Neural cell (in vitro differentiated cells): ENCODE data around the gene ACAD9. TPM values are rescaled to one million over a fixed set of nuclear protein-coding genes. Genes with fewer than 3 reads are reported as not detected.
A peak's percentile ranks its signal among the peaks of the same experiment; 100 is the strongest.

Experiments used
- H2AFZ ChIP-seq: fragments of 200-600, 300-800 bp; sonication (generic), shearing (Covaris generic); 2 replicates; pipeline ENCODE4 v1.6.0; 2014; ENCODE audit warnings: low read depth, mild to moderate bottlenecking, antibody characterized with exemption, low read length, moderate library complexity
- H3F3A ChIP-seq: fragments of 200-600 bp; shearing (Covaris generic); 2 replicates; pipeline ENCODE4 v1.6.1; 2016; ENCODE audit warnings: mild to moderate bottlenecking, moderate library complexity, mixed read lengths, antibody characterized with exemption, low read length; ENCODE audit not compliant: insufficient read depth, poor library complexity, severe bottlenecking
- H3K27ac ChIP-seq: fragments of 200-600, 300-800 bp; sonication (generic), shearing (Covaris generic); 2 replicates; pipeline ENCODE4 v1.5.1; 2014; ENCODE audit warnings: mild to moderate bottlenecking, low read length, moderate library complexity
- H3K27me3 ChIP-seq: fragments of 300-800, 200-600 bp; sonication (generic), shearing (Covaris generic); 2 replicates; pipeline ENCODE4 v1.6.0; 2014; ENCODE audit warnings: mild to moderate bottlenecking, low read depth, low read length, moderate library complexity; ENCODE audit not compliant: insufficient read depth
- H3K36me3 ChIP-seq: fragments of 300-800, 200-600 bp; sonication (generic), shearing (Covaris generic); 2 replicates; pipeline ENCODE4 v1.5.1; 2014; ENCODE audit warnings: mild to moderate bottlenecking, antibody characterized with exemption, low read length, moderate library complexity; ENCODE audit not compliant: insufficient read depth
- H3K4me2 ChIP-seq: fragments of 300-800, 200-600 bp; sonication (generic), shearing (Covaris generic); 2 replicates; pipeline ENCODE4 v1.6.0; 2014; ENCODE audit warnings: mild to moderate bottlenecking, low read length
- H3K4me3 ChIP-seq: fragments of 300-800, 200-600 bp; sonication (generic), shearing (Covaris generic); 2 replicates; pipeline ENCODE4 v1.5.1; 2014; ENCODE audit warnings: mild to moderate bottlenecking, low read length, moderate library complexity
- H3K79me2 ChIP-seq: fragments of 200-600 bp; shearing (Covaris generic); replicated peaks from 2 replicates; pipeline ENCODE4 v1.6.0; 2014; ENCODE audit warnings: mild to moderate bottlenecking, low read length, moderate library complexity; ENCODE audit not compliant: insufficient read depth
- H3K9ac ChIP-seq: fragments of 300-800, 200-600 bp; sonication (generic), shearing (Covaris generic); 2 replicates; pipeline ENCODE4 v1.6.1; 2016; ENCODE audit warnings: mild to moderate bottlenecking, low read length, mixed read lengths
- H3K9me2 ChIP-seq: fragments of 200-600 bp; shearing (Covaris generic); 2 replicates; pipeline ENCODE4 v1.6.1; 2016; ENCODE audit warnings: mild to moderate bottlenecking, low read length, mixed read lengths; ENCODE audit not compliant: insufficient read depth
- H3K9me3 ChIP-seq: fragments of 200-600, 300-800 bp; sonication (generic), shearing (Covaris generic); 2 replicates; pipeline ENCODE4 v1.6.1; 2016; ENCODE audit warnings: mild to moderate bottlenecking, mixed run types, low read length, moderate library complexity, mixed read lengths
- H4K20me1 ChIP-seq: fragments of 200-600 bp; shearing (Covaris generic); 2 replicates; pipeline ENCODE4 v1.6.1; 2016; ENCODE audit warnings: mild to moderate bottlenecking, mixed run types; ENCODE audit not compliant: insufficient read depth
- EP300 ChIP-seq: fragments of 450-650 bp; conservative IDR thresholded peaks from 2 replicates; pipeline ENCODE4 v1.6.1; 2014; ENCODE audit warnings: antibody characterized with exemption, mild to moderate bottlenecking, moderate library complexity; ENCODE audit not compliant: poor library complexity, severe bottlenecking
- EZH2 ChIP-seq: fragments of 200-600, 300-800 bp; shearing (Covaris generic), sonication (generic); IDR thresholded peaks from 2 replicates; pipeline ENCODE4 v1.6.1; 2014; ENCODE audit warnings: antibody characterized with exemption, low read length, borderline replicate concordance, mild to moderate bottlenecking; ENCODE audit not compliant: insufficient read depth, poor library complexity, severe bottlenecking
- MXI1 ChIP-seq: fragments of 450-650 bp; conservative IDR thresholded peaks from 2 replicates; pipeline ENCODE4 v1.6.1; 2014; ENCODE audit warnings: antibody characterized with exemption, mild to moderate bottlenecking; ENCODE audit not compliant: poor library complexity, severe bottlenecking
- POLR2AphosphoS5 ChIP-seq: IDR thresholded peaks from 2 replicates; pipeline ENCODE4 v1.6.1; 2012
- RAD21 ChIP-seq: fragments of 450-650 bp; conservative IDR thresholded peaks from 2 replicates; pipeline ENCODE4 v1.6.1; 2014; ENCODE audit warnings: antibody characterized with exemption, mild to moderate bottlenecking, moderate library complexity
- SMC3 ChIP-seq: fragments of 450-650 bp; conservative IDR thresholded peaks from 2 replicates; pipeline ENCODE4 v1.6.1; 2014; ENCODE audit warnings: antibody characterized with exemption, mild to moderate bottlenecking, moderate library complexity; ENCODE audit not compliant: poor library complexity
- TAF1 ChIP-seq: IDR thresholded peaks from 2 replicates; pipeline ENCODE4 v1.6.1; 2012; ENCODE audit warnings: low read depth
- polyA plus RNA-seq: library from polyadenylated mRNA; depleted of rRNA; stranded (reverse); fragments of >200 nt; gene quantifications from 2 replicates; pipeline ENCODE4 v1.2.3, GENCODE V29; 2014
- TF ChIP-seq, protein P1 (sequence below): IDR thresholded peaks from 2 replicates; pipeline ENCODE4 v1.6.1; 2012; ENCODE audit warnings: borderline replicate concordance
- TF ChIP-seq, protein P2 (sequence below): fragments of 450-650 bp; IDR thresholded peaks from 2 replicates; pipeline ENCODE4 v1.5.1; 2014; ENCODE audit warnings: antibody characterized with exemption, mild to moderate bottlenecking, moderate library complexity; ENCODE audit not compliant: poor library complexity, severe bottlenecking

ACAD9 gene
- polyA plus RNA-seq, 1 donor from 2014 or later = 33.5 TPM

- Histone ChIP-seq H3K4me2 (no peak overlapping the region), H3K9ac (no peak overlapping the region), H4K20me1 (no peaks in the 10 kb centered on the region), H3K4me3 (no peak overlapping the region), H3K36me3 (no peaks in the 10 kb centered on the region), H3K27ac (no peak overlapping the region), H2AFZ (no peak overlapping the region), H3K79me2 (peaks cover 21% of the 10 kb centered on the region), H3K9me2 (no peaks in the 10 kb centered on the region), H3K9me3 (no peaks in the 10 kb centered on the region), H3K27me3 (no peaks in the 10 kb centered on the region), H3F3A (no peaks in the 10 kb centered on the region)
- TF ChIP-seq, protein P1, sequence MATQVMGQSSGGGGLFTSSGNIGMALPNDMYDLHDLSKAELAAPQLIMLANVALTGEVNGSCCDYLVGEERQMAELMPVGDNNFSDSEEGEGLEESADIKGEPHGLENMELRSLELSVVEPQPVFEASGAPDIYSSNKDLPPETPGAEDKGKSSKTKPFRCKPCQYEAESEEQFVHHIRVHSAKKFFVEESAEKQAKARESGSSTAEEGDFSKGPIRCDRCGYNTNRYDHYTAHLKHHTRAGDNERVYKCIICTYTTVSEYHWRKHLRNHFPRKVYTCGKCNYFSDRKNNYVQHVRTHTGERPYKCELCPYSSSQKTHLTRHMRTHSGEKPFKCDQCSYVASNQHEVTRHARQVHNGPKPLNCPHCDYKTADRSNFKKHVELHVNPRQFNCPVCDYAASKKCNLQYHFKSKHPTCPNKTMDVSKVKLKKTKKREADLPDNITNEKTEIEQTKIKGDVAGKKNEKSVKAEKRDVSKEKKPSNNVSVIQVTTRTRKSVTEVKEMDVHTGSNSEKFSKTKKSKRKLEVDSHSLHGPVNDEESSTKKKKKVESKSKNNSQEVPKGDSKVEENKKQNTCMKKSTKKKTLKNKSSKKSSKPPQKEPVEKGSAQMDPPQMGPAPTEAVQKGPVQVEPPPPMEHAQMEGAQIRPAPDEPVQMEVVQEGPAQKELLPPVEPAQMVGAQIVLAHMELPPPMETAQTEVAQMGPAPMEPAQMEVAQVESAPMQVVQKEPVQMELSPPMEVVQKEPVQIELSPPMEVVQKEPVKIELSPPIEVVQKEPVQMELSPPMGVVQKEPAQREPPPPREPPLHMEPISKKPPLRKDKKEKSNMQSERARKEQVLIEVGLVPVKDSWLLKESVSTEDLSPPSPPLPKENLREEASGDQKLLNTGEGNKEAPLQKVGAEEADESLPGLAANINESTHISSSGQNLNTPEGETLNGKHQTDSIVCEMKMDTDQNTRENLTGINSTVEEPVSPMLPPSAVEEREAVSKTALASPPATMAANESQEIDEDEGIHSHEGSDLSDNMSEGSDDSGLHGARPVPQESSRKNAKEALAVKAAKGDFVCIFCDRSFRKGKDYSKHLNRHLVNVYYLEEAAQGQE = no peak
- no peak for TF ChIP-seq EZH2
- TF ChIP-seq, protein P2, sequence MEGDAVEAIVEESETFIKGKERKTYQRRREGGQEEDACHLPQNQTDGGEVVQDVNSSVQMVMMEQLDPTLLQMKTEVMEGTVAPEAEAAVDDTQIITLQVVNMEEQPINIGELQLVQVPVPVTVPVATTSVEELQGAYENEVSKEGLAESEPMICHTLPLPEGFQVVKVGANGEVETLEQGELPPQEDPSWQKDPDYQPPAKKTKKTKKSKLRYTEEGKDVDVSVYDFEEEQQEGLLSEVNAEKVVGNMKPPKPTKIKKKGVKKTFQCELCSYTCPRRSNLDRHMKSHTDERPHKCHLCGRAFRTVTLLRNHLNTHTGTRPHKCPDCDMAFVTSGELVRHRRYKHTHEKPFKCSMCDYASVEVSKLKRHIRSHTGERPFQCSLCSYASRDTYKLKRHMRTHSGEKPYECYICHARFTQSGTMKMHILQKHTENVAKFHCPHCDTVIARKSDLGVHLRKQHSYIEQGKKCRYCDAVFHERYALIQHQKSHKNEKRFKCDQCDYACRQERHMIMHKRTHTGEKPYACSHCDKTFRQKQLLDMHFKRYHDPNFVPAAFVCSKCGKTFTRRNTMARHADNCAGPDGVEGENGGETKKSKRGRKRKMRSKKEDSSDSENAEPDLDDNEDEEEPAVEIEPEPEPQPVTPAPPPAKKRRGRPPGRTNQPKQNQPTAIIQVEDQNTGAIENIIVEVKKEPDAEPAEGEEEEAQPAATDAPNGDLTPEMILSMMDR = peak; percentile 31
These were observed 3.8 kb upstream of the ACAD9 start for GRCh38 chr3:128875556-128876120.

DNA sequence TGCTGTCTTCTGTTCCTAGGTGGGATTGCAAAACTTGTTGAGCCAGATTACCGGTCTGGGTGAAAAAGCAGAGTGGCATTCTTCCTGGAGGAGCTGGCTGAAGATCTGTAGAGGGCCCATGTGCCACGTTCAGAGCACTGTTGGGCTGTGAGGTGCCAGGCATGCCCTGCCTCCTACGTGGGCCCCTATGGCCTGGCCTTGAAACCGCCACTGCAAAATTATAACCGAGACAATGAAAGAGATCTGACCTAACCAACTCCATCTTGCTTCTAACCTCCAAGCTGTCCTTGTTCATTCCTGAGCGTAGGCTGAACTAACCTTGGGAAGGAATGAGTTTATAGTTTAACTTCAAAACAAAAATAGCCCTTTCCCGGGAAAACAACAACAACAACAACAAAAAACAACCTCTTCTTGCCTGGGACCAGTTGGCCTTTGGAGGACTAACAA, 1.4 kb upstream of the ACAD9 start:
- H3K79me2 ChIP-seq = peaks cover 37% of the 10 kb centered on the region
- H3K9me2 ChIP-seq = no peaks in the 10 kb centered on the region
- no peaks in the 10 kb centered on the region for H4K20me1 ChIP-seq
- peak overlapping the region; percentile 71 for H3K4me3 ChIP-seq
- no peaks in the 10 kb centered on the region for H3K36me3 ChIP-seq
- no peak overlapping the region for H2AFZ ChIP-seq
- no peak for TF ChIP-seq EZH2
- TF ChIP-seq SMC3 = no peak
- no peak for TF ChIP-seq TAF1
- TF ChIP-seq RAD21 = no peak
- TF ChIP-seq, protein P2 = no peak
- no peak for TF ChIP-seq POLR2AphosphoS5
- no peak for TF ChIP-seq MXI1
- TF ChIP-seq, protein P1 = no peak
- no peak for TF ChIP-seq EP300
- H3K9me3 ChIP-seq = no peaks in the 10 kb centered on the region
- no peaks in the 10 kb centered on the region for H3F3A ChIP-seq
- H3K9ac ChIP-seq = peak overlapping the region; percentile 81
- no peak overlapping the region for H3K27ac ChIP-seq
- H3K4me2 ChIP-seq = peak overlapping the region; percentile 95
- H3K27me3 ChIP-seq = no peaks in the 10 kb centered on the region
